IMR-90 (cell line): ENCODE results near the gene TRAPPC10. TPM values are rescaled to one million over a fixed set of nuclear protein-coding genes. Genes with fewer than 3 reads are reported as not detected.

Experiments
- ATAC-seq: fragments of 200-7000 bp; cut with Tn5 transposase; 2 replicates; pipeline ENCODE4 v1.9.1; 2020; ENCODE audit warnings: low read depth, mild to moderate bottlenecking, moderate library complexity
- BruUV-seq: library from RNA; stranded (reverse); fragments of 400-500 nt; replicated peaks from 2 replicates; lab custom pipeline; 2021; lab: Mats Ljungman, UMichigan
- CTCF ChIA-PET: fragments of 300-600 bp; formaldehyde crosslinking; extraction: SDS; loops from one replicate; lab custom pipeline; 2021; ENCODE audit warnings: antibody characterized with exemption; lab: Yijun Ruan, JAX
- POLR2A ChIA-PET: fragments of 300-600 bp; sonication (Branson Sonifier 250); formaldehyde crosslinking; loops from one replicate; lab custom pipeline; 2022; ENCODE audit warnings: antibody characterized with exemption; ENCODE audit not compliant: unreplicated experiment; lab: Charles Lee
- DNase-seq: peaks from one replicate; pipeline ENCODE4 v3.0.0; 2013
- H2AFZ ChIP-seq: replicated peaks from 2 replicates; pipeline ENCODE3; 2013; ENCODE audit warnings: low read length, mild to moderate bottlenecking; ENCODE audit not compliant: poor library complexity
- H2AK5ac ChIP-seq: 2 replicates; pipeline ENCODE4 v1.6.1; 2013; ENCODE audit warnings: low read depth, low read length, inconsistent platforms
- H2AK9ac ChIP-seq: replicated peaks from 2 replicates; pipeline ENCODE3; 2013; ENCODE audit warnings: mild to moderate bottlenecking, low read depth, low read length, moderate library complexity; ENCODE audit not compliant: poor library complexity
- H2BK120ac ChIP-seq: 2 replicates; pipeline ENCODE4 v1.6.1; 2013; ENCODE audit warnings: low read depth, low read length, inconsistent platforms
- H2BK15ac ChIP-seq: 3 replicates; pipeline ENCODE4 v1.6.1; 2013; ENCODE audit warnings: low read depth, low read length, inconsistent platforms
- H2BK20ac ChIP-seq: 2 replicates; pipeline ENCODE4 v1.6.1; 2013; ENCODE audit warnings: low read depth, mild to moderate bottlenecking, inconsistent platforms, low read length, moderate library complexity
- H2BK5ac ChIP-seq: 2 replicates; pipeline ENCODE4 v1.6.1; 2013; ENCODE audit warnings: mild to moderate bottlenecking, low read depth, low read length, inconsistent platforms; ENCODE audit not compliant: poor library complexity, severe bottlenecking
- H3K14ac ChIP-seq: replicated peaks from 2 replicates; pipeline ENCODE4 v1.6.1; 2013; ENCODE audit warnings: low read depth, low read length, inconsistent platforms
- H3K18ac ChIP-seq: 2 replicates; pipeline ENCODE4 v1.6.1; 2013; ENCODE audit warnings: low read depth, low read length, control low read depth
- H3K23ac ChIP-seq: 2 replicates; pipeline ENCODE4 v1.6.1; 2013; ENCODE audit warnings: low read depth, low read length, inconsistent platforms
- H3K27ac ChIP-seq: 2 replicates; pipeline ENCODE4 v1.5.1; 2013; ENCODE audit warnings: mild to moderate bottlenecking, control low read depth, low read length; ENCODE audit not compliant: insufficient read depth
- H3K27me3 ChIP-seq: 2 replicates; pipeline ENCODE4 v1.6.1; 2013; ENCODE audit warnings: low read length; ENCODE audit not compliant: control insufficient read depth, insufficient read depth
- H3K36me3 ChIP-seq: 2 replicates; pipeline ENCODE4 v1.6.1; 2013; ENCODE audit warnings: low read length, mixed read lengths; ENCODE audit not compliant: control insufficient read depth, insufficient read depth
- H3K4ac ChIP-seq: 2 replicates; pipeline ENCODE4 v1.6.1; 2013; ENCODE audit warnings: low read depth, low read length, inconsistent platforms
- H3K4me1 ChIP-seq: 2 replicates; pipeline ENCODE4 v1.6.1; 2013; ENCODE audit warnings: low read length, mixed read lengths; ENCODE audit not compliant: control insufficient read depth, insufficient read depth
- H3K4me2 ChIP-seq: 2 replicates; pipeline ENCODE4 v1.6.1; 2013; ENCODE audit warnings: low read depth, mild to moderate bottlenecking, control low read depth, low read length, moderate library complexity
- H3K4me3 ChIP-seq: 2 replicates; pipeline ENCODE4 v1.5.1; 2013; ENCODE audit warnings: low read depth, mild to moderate bottlenecking, control low read depth, low read length, moderate library complexity; ENCODE audit not compliant: insufficient read depth
- H3K56ac ChIP-seq: 2 replicates; pipeline ENCODE4 v1.6.1; 2013; ENCODE audit warnings: low read length, inconsistent platforms; ENCODE audit not compliant: insufficient read depth; ENCODE audit errors: extremely low read depth
- H3K79me1 ChIP-seq, 2 experiments: 2 replicates each; pipeline ENCODE4 v1.6.1; 2013; ENCODE audit warnings: low read length in 2 of 2, inconsistent platforms in 1 of 2, low read depth in 1 of 2
- H3K9ac ChIP-seq: 2 replicates; pipeline ENCODE4 v1.6.1; 2013; ENCODE audit warnings: low read depth, low read length, control low read depth
- H3K9me1 ChIP-seq: 2 replicates; pipeline ENCODE4 v1.6.1; 2013; ENCODE audit warnings: low read length, inconsistent platforms; ENCODE audit not compliant: insufficient read depth
- H3K9me3 ChIP-seq: 2 replicates; pipeline ENCODE4 v1.6.1; 2013; ENCODE audit warnings: low read length; ENCODE audit not compliant: control insufficient read depth, insufficient read depth
- H4K20me1 ChIP-seq: 2 replicates; pipeline ENCODE4 v1.6.1; 2013; ENCODE audit warnings: low read length, inconsistent platforms; ENCODE audit not compliant: insufficient read depth
- H4K5ac ChIP-seq: 2 replicates; pipeline ENCODE4 v1.6.1; 2013; ENCODE audit warnings: mild to moderate bottlenecking, low read depth, low read length, control low read depth
- H4K8ac ChIP-seq, 2 experiments: 2 replicates each; pipeline ENCODE4 v1.6.1; 2013; ENCODE audit warnings: low read depth in 2 of 2, low read length in 2 of 2, control low read depth in 1 of 2, inconsistent platforms in 1 of 2
- H4K91ac ChIP-seq: 2 replicates; pipeline ENCODE4 v1.6.1; 2013; ENCODE audit warnings: low read depth, low read length, inconsistent platforms; ENCODE audit not compliant: insufficient read depth
- BHLHE40 ChIP-seq: fragments of 150-350 bp; IDR thresholded peaks from 2 replicates; pipeline ENCODE4 v1.6.1; 2016; ENCODE audit warnings: mild to moderate bottlenecking, low read depth, low read length
- CEBPB ChIP-seq: IDR thresholded peaks from 2 replicates; pipeline ENCODE4 v1.6.1; 2012; ENCODE audit warnings: low read depth, low read length, improper control_type of control experiment
- CHD1 ChIP-seq: IDR thresholded peaks from 2 replicates; pipeline ENCODE4 v1.6.1; 2012; ENCODE audit warnings: low read depth, low read length, improper control_type of control experiment
- FOS ChIP-seq: fragments of 150-350 bp; IDR thresholded peaks from 2 replicates; pipeline ENCODE4 v1.6.1; 2016; ENCODE audit warnings: low read depth, low read length
- MAFK ChIP-seq: IDR thresholded peaks from 2 replicates; pipeline ENCODE4 v1.6.1; 2012; ENCODE audit warnings: low read depth, low read length, improper control_type of control experiment
- MAZ ChIP-seq: IDR thresholded peaks from 2 replicates; pipeline ENCODE4 v1.6.1; 2012; ENCODE audit warnings: low read depth, mild to moderate bottlenecking, low read length, improper control_type of control experiment, moderate library complexity, borderline replicate concordance
- MXI1 ChIP-seq: IDR thresholded peaks from 2 replicates; pipeline ENCODE4 v1.6.1; 2012; ENCODE audit warnings: low read depth, mild to moderate bottlenecking, low read length, moderate library complexity, borderline replicate concordance
- POLR2A ChIP-seq: IDR thresholded peaks from 2 replicates; pipeline ENCODE4 v1.6.1; 2012; ENCODE audit warnings: mild to moderate bottlenecking, low read depth, low read length
- RAD21 ChIP-seq: IDR thresholded peaks from 2 replicates; pipeline ENCODE4 v1.6.1; 2012; ENCODE audit warnings: low read length, improper control_type of control experiment
- RCOR1 ChIP-seq: IDR thresholded peaks from 2 replicates; pipeline ENCODE4 v1.6.1; 2012; ENCODE audit warnings: mild to moderate bottlenecking, low read length, improper control_type of control experiment; ENCODE audit not compliant: insufficient replicate concordance
- RFX5 ChIP-seq: IDR thresholded peaks from 2 replicates; pipeline ENCODE4 v1.8.0; 2012; ENCODE audit warnings: low read depth, mild to moderate bottlenecking, low read length, moderate library complexity
- SMC3 ChIP-seq: fragments of 150-350 bp; IDR thresholded peaks from 2 replicates; pipeline ENCODE4 v1.6.1; 2016; ENCODE audit warnings: low read depth, mild to moderate bottlenecking, antibody characterized with exemption, low read length, moderate library complexity
- WGBS, 2 experiments: methylation state at CpG; one replicate each; pipeline versions ENCODE4 v1.1.5 to v1.1.7; 2013; ENCODE audit warnings: missing lambda C conversion rate in 2 of 2; ENCODE audit not compliant: insufficient read length in 1 of 2; ENCODE audit errors: extremely low coverage in 2 of 2; 5-methylcytosine and 5-hydroxymethylcytosine counted together
- dilution Hi-C: fragments of 300-500 bp; cut with HindIII; formaldehyde crosslinking; loops from one replicate; pipeline ENCODE4 v1.14.3; 2018; ENCODE audit warnings: low sequenced_read_pairs; ENCODE audit not compliant: unreplicated experiment
- in situ Hi-C: fragments of 300-500 bp; cut with MboI; formaldehyde crosslinking; loops from 3 replicates; pipeline ENCODE4 v1.14.3; 2019; ENCODE audit warnings: low sequenced_read_pairs, inconsistent platforms, mixed read lengths
- intact Hi-C: fragments of 100-400 bp; cut with micrococcal nuclease; formaldehyde crosslinking; loops from 2 replicates; pipeline ENCODE4 v1.10.0; 2022
- polyA plus RNA-seq, 3 experiments: library from polyadenylated mRNA; depleted of rRNA; stranded (reverse); fragments of >200 nt; gene quantifications; 2 replicates each; pipeline ENCODE4 v1.2.3, GENCODE V29; 2012; ENCODE audit warnings: low replicate concordance in 1 of 3
- total RNA-seq: library from RNA; depleted of rRNA; stranded (reverse); fragments of >200 nt; gene quantifications from 2 replicates; pipeline ENCODE4 v1.2.3, GENCODE V29; 2012
- TF ChIP-seq, protein P1 (sequence below): conservative IDR thresholded peaks from 2 replicates; pipeline ENCODE4 v1.5.1; 2012; ENCODE audit warnings: mild to moderate bottlenecking, low read depth, low read length, improper control_type of control experiment
- TF ChIP-seq, protein P2 (sequence below): fragments of 150-350 bp; IDR thresholded peaks from 2 replicates; pipeline ENCODE4 v1.6.1; 2017; ENCODE audit warnings: mild to moderate bottlenecking, antibody characterized with exemption, low read length, low read depth
- TF ChIP-seq, protein P3 (sequence below): fragments of 150-350 bp; IDR thresholded peaks from 2 replicates; pipeline ENCODE4 v1.6.1; 2016; ENCODE audit warnings: low read depth, mild to moderate bottlenecking, low read length, moderate library complexity, borderline replicate concordance

TRAPPC10 gene
- total and polyA plus RNA-seq, 2 of the 4 experiments (the other 2 are of a cell fraction), result 17.8 to 18.1 TPM

DNA sequence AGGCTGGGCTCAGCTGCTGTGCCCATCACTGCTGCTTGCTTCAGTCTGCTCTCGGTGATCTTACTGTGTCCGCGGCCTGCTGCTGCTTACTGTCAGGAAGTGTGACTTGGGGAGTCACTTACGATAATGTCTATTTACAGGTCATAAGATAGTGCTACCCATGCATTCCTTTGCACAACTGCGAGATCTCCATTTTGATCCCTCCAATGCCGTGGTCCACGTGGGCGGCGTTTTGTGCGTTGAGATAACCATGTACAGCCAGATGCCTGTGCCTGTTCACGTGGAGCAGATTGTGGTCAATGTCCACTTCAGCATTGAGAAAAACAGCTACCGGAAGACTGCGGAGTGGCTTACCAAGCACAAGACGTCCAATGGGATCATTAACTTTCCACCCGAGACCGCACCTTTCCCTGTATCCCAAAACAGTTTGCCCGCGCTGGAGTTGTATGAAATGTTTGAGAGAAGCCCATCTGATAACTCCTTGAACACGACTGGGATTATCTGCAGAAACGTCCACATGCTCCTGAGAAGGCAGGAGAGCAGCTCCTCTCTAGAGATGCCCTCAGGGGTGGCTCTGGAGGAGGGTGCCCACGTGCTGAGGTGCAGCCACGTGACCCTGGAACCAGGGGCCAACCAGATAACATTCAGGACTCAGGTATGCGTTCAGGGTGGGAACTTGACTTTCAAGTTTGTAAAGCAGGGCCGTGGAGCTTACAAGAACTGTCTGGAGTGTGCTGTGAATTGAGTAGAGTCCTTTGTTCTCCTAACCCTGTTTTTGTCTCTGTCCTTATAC is 70.7 kb downstream of the TRAPPC10 start:
- no peak for ATAC-seq
- no peak for TF ChIP-seq SMC3
- TF ChIP-seq RFX5, result no peak
- TF ChIP-seq, protein P1, sequence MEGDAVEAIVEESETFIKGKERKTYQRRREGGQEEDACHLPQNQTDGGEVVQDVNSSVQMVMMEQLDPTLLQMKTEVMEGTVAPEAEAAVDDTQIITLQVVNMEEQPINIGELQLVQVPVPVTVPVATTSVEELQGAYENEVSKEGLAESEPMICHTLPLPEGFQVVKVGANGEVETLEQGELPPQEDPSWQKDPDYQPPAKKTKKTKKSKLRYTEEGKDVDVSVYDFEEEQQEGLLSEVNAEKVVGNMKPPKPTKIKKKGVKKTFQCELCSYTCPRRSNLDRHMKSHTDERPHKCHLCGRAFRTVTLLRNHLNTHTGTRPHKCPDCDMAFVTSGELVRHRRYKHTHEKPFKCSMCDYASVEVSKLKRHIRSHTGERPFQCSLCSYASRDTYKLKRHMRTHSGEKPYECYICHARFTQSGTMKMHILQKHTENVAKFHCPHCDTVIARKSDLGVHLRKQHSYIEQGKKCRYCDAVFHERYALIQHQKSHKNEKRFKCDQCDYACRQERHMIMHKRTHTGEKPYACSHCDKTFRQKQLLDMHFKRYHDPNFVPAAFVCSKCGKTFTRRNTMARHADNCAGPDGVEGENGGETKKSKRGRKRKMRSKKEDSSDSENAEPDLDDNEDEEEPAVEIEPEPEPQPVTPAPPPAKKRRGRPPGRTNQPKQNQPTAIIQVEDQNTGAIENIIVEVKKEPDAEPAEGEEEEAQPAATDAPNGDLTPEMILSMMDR, result no peak
- no peak for TF ChIP-seq BHLHE40
- no peak for TF ChIP-seq MAZ
- TF ChIP-seq, protein P2, sequence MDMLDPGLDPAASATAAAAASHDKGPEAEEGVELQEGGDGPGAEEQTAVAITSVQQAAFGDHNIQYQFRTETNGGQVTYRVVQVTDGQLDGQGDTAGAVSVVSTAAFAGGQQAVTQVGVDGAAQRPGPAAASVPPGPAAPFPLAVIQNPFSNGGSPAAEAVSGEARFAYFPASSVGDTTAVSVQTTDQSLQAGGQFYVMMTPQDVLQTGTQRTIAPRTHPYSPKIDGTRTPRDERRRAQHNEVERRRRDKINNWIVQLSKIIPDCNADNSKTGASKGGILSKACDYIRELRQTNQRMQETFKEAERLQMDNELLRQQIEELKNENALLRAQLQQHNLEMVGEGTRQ, result no peak
- TF ChIP-seq RAD21, result no peak
- TF ChIP-seq MXI1, result no peak
- TF ChIP-seq POLR2A, result no peak
- TF ChIP-seq, protein P3, sequence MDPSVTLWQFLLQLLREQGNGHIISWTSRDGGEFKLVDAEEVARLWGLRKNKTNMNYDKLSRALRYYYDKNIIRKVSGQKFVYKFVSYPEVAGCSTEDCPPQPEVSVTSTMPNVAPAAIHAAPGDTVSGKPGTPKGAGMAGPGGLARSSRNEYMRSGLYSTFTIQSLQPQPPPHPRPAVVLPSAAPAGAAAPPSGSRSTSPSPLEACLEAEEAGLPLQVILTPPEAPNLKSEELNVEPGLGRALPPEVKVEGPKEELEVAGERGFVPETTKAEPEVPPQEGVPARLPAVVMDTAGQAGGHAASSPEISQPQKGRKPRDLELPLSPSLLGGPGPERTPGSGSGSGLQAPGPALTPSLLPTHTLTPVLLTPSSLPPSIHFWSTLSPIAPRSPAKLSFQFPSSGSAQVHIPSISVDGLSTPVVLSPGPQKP, result no peak
- no peak for TF ChIP-seq CHD1
- no peak for TF ChIP-seq FOS
- TF ChIP-seq MAFK, result no peak
- TF ChIP-seq RCOR1, result no peak
- TF ChIP-seq CEBPB, result no peak

More for the DNA sequence above, 70.7 kb downstream of the TRAPPC10 start:
- no peak overlapping the region for H4K8ac ChIP-seq
- no peak overlapping the region for H3K18ac ChIP-seq
- H2BK20ac ChIP-seq, result no peak overlapping the region
- DNase-seq, result no peak
- H3K4me2 ChIP-seq, result no peak overlapping the region
- H4K91ac ChIP-seq, result no peak overlapping the region
- no peak overlapping the region for H3K9ac ChIP-seq
- peaks cover 15 to 20% of the 10 kb centered on the region in 2 experiments; a peak in 3 of 4 replicates for H3K79me1 ChIP-seq
- H3K36me3 ChIP-seq, result peaks cover 54% of the 10 kb centered on the region
- no peak overlapping the region for H2AFZ ChIP-seq
- ChIA-PET POLR2A (no interaction called here), CTCF (interaction anchor here (1.0 kb wide), 1 partner anchor 9 kb away, joined by 4 read pairs; no protein-coding TSS in a partner anchor)
- H2BK15ac ChIP-seq, result no peak overlapping the region
- BruUV-seq, result no TSS peak
- no peak overlapping the region for H2AK5ac ChIP-seq
- H3K23ac ChIP-seq, result no peak overlapping the region
- no peak overlapping the region for H4K5ac ChIP-seq
- peaks cover 9% of the 10 kb centered on the region; the same call in 1 of the 2 replicates for H3K9me1 ChIP-seq
- H3K4me3 ChIP-seq, result no peak overlapping the region
- H3K14ac ChIP-seq, result no peak overlapping the region
- no peak overlapping the region for H2BK120ac ChIP-seq
- H3K27ac ChIP-seq, result no peak overlapping the region
- intact Hi-C loops, result no loop called here
- H4K20me1 ChIP-seq, result peaks cover 4% of the 10 kb centered on the region; the same call in 1 of the 2 replicates
- WGBS, 2 experiments, result 99% methylated on average over 10 of the region's 24 CpGs; no CpG with 5 or more reads in 1 of the 2 experiments
- dilution Hi-C loops, result no loop called here
- in situ Hi-C loops, result no loop called here
- no peak overlapping the region for H3K4ac ChIP-seq
- H3K27me3 ChIP-seq, result no peaks in the 10 kb centered on the region
- no peaks in the 10 kb centered on the region for H3K4me1 ChIP-seq
- H2AK9ac ChIP-seq, result peak overlapping the region; percentile 25
- no peak overlapping the region for H3K56ac ChIP-seq
- H3K9me3 ChIP-seq, result no peaks in the 10 kb centered on the region
- no peak overlapping the region for H2BK5ac ChIP-seq
